CD8-positive, alpha-beta memory T cell (primary cell): ENCODE data around the gene IFFO2. TPM values are rescaled to one million over a fixed set of nuclear protein-coding genes. Genes with fewer than 3 reads are reported as not detected.

ENCODE experiments used
- CTCF ChIA-PET: fragments of 350-600 bp; sonication (Branson Sonifier 250); formaldehyde crosslinking; loops from one replicate; lab custom pipeline; 2021; ENCODE audit warnings: antibody characterized with exemption; lab: Charles Lee
- POLR2A ChIA-PET: fragments of 350-600 bp; sonication (Branson Sonifier 250); formaldehyde crosslinking; loops from one replicate; lab custom pipeline; 2021; ENCODE audit warnings: antibody characterized with exemption; lab: Charles Lee
- DNase-seq, 5 donors: peaks; one replicate each; pipeline versions ENCODE4 v3.0.0 to v3.0.0-alpha.2; 2020 to 2022; ENCODE audit warnings: mixed read lengths in 1 of 5
- H3K27ac ChIP-seq: one replicate; pipeline ENCODE4 v1.7.0; 2013; ENCODE audit warnings: low read depth, mild to moderate bottlenecking, low read length, moderate library complexity
- H3K27me3 ChIP-seq: 2 replicates; pipeline ENCODE4 v1.7.0; 2013; ENCODE audit warnings: low read length, mild to moderate bottlenecking; ENCODE audit not compliant: insufficient read depth, poor library complexity, severe bottlenecking
- H3K36me3 ChIP-seq: 2 replicates; pipeline ENCODE4 v1.7.0; 2013; ENCODE audit warnings: mild to moderate bottlenecking, low read length, moderate library complexity; ENCODE audit not compliant: insufficient read depth
- H3K4me1 ChIP-seq: 2 replicates; pipeline ENCODE4 v1.7.0; 2013; ENCODE audit warnings: mild to moderate bottlenecking, low read length, moderate library complexity; ENCODE audit not compliant: insufficient read depth
- H3K4me3 ChIP-seq: 2 replicates; pipeline ENCODE4 v1.7.0; 2013; ENCODE audit warnings: mild to moderate bottlenecking, low read length
- H3K9me3 ChIP-seq: 2 replicates; pipeline ENCODE4 v1.7.0; 2013; ENCODE audit warnings: mild to moderate bottlenecking, low read length
- H3K27ac Mint-ChIP-seq, 8 donors: one replicate each; pipeline ENCODE4 v1.8.0; 2020 to 2021; ENCODE audit warnings: mixed read lengths in 8 of 8, mild to moderate bottlenecking in 6 of 8, inconsistent platforms in 3 of 8, moderate library complexity in 3 of 8
- H3K27me3 Mint-ChIP-seq, 2 donors: one replicate each; pipeline ENCODE4 v1.8.0; 2020 to 2021; ENCODE audit warnings: mixed read lengths in 2 of 2, mild to moderate bottlenecking in 1 of 2, moderate library complexity in 1 of 2
- H3K36me3 Mint-ChIP-seq, 3 donors: one replicate each; pipeline ENCODE4 v1.8.0; 2020 to 2021; ENCODE audit warnings: mixed read lengths in 3 of 3, inconsistent platforms in 1 of 3, mild to moderate bottlenecking in 1 of 3
- H3K4me1 Mint-ChIP-seq, 3 donors: one replicate each; pipeline ENCODE4 v1.8.0; 2020 to 2021; ENCODE audit warnings: mixed read lengths in 3 of 3, inconsistent platforms in 1 of 3, mild to moderate bottlenecking in 1 of 3
- H3K4me3 Mint-ChIP-seq, 7 donors: one replicate each; pipeline ENCODE4 v1.8.0; 2020 to 2021; ENCODE audit warnings: mixed read lengths in 7 of 7, mild to moderate bottlenecking in 6 of 7, moderate library complexity in 4 of 7, inconsistent platforms in 2 of 7
- H3K9me3 Mint-ChIP-seq, 5 donors: one replicate each; pipeline ENCODE4 v1.8.0; 2020 to 2022; ENCODE audit warnings: mixed read lengths in 5 of 5, mild to moderate bottlenecking in 3 of 5, moderate library complexity in 2 of 5, inconsistent platforms in 1 of 5
- polyA plus RNA-seq: library from polyadenylated mRNA; unstranded; fragments of 300-500 nt; fragmentation: Illumina TruSeq; gene quantifications from one replicate; pipeline ENCODE4 v1.2.3, GENCODE V29; 2021
- total RNA-seq, 2 experiments: library from RNA; stranded (reverse); gene quantifications; one replicate each; pipeline ENCODE4 v1.2.3, GENCODE V29; 2021

IFFO2 gene
- total and polyA plus RNA-seq, 3 experiments from 2014 or later, result 3.2 to 37.7 (median 33.1) TPM

DNA sequence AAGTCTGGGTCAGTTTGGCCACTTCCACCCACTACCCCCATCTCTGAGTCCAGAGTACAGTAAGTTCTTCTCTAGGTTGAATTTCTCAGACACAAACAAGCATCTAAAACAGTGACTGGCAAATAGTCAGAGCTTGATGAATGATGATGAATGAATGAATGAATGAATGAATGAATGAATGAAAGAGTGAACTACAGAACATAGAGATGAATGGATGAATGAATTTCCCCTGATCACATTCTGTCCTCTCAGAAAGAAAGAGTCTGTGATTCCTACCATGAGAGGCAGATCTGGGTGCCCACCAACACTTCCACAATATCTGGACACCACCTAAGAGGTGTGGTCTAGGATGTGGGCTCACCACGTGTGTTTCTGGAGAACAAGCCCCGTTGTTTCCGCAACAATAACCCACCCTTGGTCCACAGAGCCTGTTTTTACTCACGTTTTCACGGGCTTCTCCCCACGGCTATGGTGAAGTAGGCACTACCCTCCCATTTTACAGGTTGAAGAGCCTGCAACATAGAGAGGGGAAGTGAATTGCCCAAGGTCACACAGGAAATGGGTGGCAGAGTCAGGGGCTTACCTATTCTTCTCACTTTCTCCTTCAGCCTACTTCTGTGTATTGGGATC lies 40.2 kb upstream of the IFFO2 start:
- CTCF ChIA-PET, result no interaction called here
- peaks cover 0 to 7% (median 3%) of the 10 kb centered on the region in 3 donors for H3K36me3 Mint-ChIP-seq
- POLR2A ChIA-PET, result no interaction called here
- DNase-seq, result no peak
- no peaks in the 10 kb centered on the region for H3K27me3 ChIP-seq
- H3K27ac Mint-ChIP-seq, result peak overlapping the region in 3 of 8 donors; percentile 29 to 78 (median 33)
- H3K9me3 ChIP-seq, result no peaks in the 10 kb centered on the region
- no peaks in the 10 kb centered on the region for H3K36me3 ChIP-seq
- peaks cover 8 to 10% (median 10%) of the 10 kb centered on the region in 3 donors for H3K4me1 Mint-ChIP-seq
- H3K27me3 Mint-ChIP-seq, result peaks cover 0 to 7% of the 10 kb centered on the region in 2 donors
- no peaks in the 10 kb centered on the region for H3K4me1 ChIP-seq
- peak overlapping the region in 2 of 7 donors; percentile 3 to 19 for H3K4me3 Mint-ChIP-seq
- H3K4me3 ChIP-seq, result no peak overlapping the region
- H3K27ac ChIP-seq, result no peak overlapping the region
- peaks cover 13 to 19% (median 18%) of the 10 kb centered on the region in 5 donors for H3K9me3 Mint-ChIP-seq

DNA sequence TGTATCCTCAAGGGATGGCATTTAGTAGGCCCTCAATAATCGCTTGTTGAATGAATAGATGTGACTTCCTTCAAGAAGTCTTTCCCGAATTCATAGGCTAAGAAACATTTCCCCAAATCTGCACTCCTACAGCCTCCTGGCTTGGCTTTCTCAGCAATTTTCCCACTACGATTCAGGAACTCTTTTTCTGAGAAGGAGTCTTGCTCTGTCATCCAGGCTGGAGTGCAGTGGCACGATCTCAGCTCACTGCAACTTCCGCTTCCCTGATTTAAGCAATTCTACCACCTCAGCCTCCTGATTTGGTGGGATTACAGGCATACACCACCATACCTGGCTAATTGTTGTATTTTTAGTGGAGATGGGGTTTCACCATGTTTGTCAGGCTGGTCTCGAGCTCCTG lies 37.9 kb upstream of the IFFO2 start:
- no peak overlapping the region for H3K4me3 Mint-ChIP-seq
- ChIA-PET CTCF (no interaction called here), POLR2A (no interaction called here)
- H3K4me1 ChIP-seq, result no peaks in the 10 kb centered on the region
- H3K9me3 Mint-ChIP-seq, result peaks cover 0 to 3% (median 0%) of the 10 kb centered on the region in 5 donors
- peaks cover 8 to 10% (median 10%) of the 10 kb centered on the region in 3 donors for H3K4me1 Mint-ChIP-seq
- no peaks in the 10 kb centered on the region for H3K9me3 ChIP-seq
- H3K4me3 ChIP-seq, result no peak overlapping the region
- H3K27ac Mint-ChIP-seq, result no peak overlapping the region
- no peak overlapping the region for H3K27ac ChIP-seq
- no peak for DNase-seq
- no peaks in the 10 kb centered on the region for H3K27me3 ChIP-seq
- peaks cover 0 to 7% of the 10 kb centered on the region in 2 donors for H3K27me3 Mint-ChIP-seq
- no peaks in the 10 kb centered on the region for H3K36me3 ChIP-seq
- H3K36me3 Mint-ChIP-seq, result no peaks in the 10 kb centered on the region

DNA sequence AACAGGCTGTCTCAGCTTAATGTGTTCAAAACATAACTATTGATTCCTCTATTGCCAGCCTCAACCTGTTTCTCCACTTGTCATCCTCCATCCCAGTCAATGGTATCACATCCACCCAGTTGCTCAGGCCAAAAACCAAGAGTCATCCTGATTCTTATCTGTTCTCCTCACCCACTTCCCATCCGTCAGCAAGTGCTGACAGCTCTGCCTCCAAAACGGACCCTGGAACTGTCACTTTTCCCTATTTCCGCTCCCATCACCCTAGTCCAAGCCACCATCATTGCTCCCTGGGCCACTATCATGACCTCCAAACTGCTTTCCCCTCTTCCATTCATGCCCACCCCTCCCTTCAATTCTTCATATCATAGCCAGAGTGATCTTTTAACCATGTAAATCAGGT lies 36.2 kb upstream of the IFFO2 start:
- no peaks in the 10 kb centered on the region for H3K9me3 ChIP-seq
- no peaks in the 10 kb centered on the region for H3K4me1 ChIP-seq
- no peak overlapping the region for H3K4me3 ChIP-seq
- no peaks in the 10 kb centered on the region for H3K27me3 ChIP-seq
- peaks cover 0 to 7% of the 10 kb centered on the region in 2 donors for H3K27me3 Mint-ChIP-seq
- H3K36me3 ChIP-seq, result no peaks in the 10 kb centered on the region
- H3K27ac Mint-ChIP-seq, result no peak overlapping the region
- H3K4me1 Mint-ChIP-seq, result peaks cover 8 to 10% (median 10%) of the 10 kb centered on the region in 3 donors
- no peaks in the 10 kb centered on the region for H3K36me3 Mint-ChIP-seq
- DNase-seq, result no peak
- H3K4me3 Mint-ChIP-seq, result no peak overlapping the region
- H3K27ac ChIP-seq, result no peak overlapping the region
- H3K9me3 Mint-ChIP-seq, result peaks cover 0 to 3% (median 0%) of the 10 kb centered on the region in 5 donors
- ChIA-PET CTCF (no interaction called here), POLR2A (no interaction called here)

DNA sequence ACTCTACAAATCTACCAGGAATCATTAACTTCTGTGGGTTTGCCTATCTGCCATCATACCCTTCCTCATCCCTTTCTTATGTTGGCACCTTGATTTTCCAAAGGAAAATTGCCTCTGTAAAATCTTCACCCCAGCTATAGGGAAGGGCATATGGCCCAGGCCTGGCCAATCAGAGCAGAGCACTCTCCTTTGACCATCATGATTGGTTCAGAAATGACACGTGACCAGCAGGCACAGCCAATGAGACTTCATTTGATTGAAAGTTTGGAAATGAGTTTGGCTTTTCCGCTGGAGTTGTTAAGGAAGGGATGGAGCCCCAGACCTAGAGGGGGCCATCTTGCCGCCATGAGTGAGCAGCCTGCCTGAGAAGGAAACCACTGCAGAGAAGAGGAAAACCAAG lies 35.1 kb upstream of the IFFO2 start:
- Histone ChIP-seq H3K27me3 (no peaks in the 10 kb centered on the region), H3K4me3 (no peak overlapping the region), H3K9me3 (no peaks in the 10 kb centered on the region), H3K4me1 (no peaks in the 10 kb centered on the region), H3K27ac (no peak overlapping the region), H3K36me3 (no peaks in the 10 kb centered on the region)
- H3K36me3 Mint-ChIP-seq, result no peaks in the 10 kb centered on the region
- H3K27me3 Mint-ChIP-seq, result peaks cover 4 to 11% of the 10 kb centered on the region in 2 donors
- no peak for DNase-seq
- H3K4me1 Mint-ChIP-seq, result peaks cover 1 to 4% (median 3%) of the 10 kb centered on the region in 3 donors
- H3K9me3 Mint-ChIP-seq, result peaks cover 0 to 3% (median 0%) of the 10 kb centered on the region in 5 donors
- no peak overlapping the region for H3K4me3 Mint-ChIP-seq
- ChIA-PET CTCF (interaction anchor here (2.0 kb wide), 1 partner anchor 78 kb away, joined by 5 read pairs; no protein-coding TSS in a partner anchor), POLR2A (no interaction called here)
- H3K27ac Mint-ChIP-seq, result no peak overlapping the region

DNA sequence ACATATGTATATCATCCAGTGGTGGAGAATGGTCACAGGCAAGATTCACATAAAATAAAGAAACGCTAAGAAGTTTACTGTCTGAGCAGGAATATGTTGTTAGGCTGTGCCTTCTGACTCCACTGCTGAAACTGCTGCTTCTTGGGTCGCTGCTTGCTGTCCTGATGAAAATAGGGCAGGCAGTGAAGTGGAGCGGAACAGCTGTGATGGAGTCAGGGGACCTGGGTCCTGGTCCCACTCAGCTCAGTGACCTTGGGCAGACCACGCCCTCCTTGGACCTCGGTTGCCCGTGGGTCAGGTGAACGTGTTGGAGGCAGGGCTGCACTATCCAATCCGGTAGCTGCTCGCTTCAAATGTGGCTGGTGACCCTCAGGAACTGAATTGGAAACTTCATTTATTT lies 33.4 kb upstream of the IFFO2 start:
- ChIA-PET POLR2A (no interaction called here), CTCF (interaction anchor here (2.0 kb wide), 1 partner anchor 77 kb away, joined by 5 read pairs; no protein-coding TSS in a partner anchor)
- H3K4me3 Mint-ChIP-seq, result no peak overlapping the region

DNA sequence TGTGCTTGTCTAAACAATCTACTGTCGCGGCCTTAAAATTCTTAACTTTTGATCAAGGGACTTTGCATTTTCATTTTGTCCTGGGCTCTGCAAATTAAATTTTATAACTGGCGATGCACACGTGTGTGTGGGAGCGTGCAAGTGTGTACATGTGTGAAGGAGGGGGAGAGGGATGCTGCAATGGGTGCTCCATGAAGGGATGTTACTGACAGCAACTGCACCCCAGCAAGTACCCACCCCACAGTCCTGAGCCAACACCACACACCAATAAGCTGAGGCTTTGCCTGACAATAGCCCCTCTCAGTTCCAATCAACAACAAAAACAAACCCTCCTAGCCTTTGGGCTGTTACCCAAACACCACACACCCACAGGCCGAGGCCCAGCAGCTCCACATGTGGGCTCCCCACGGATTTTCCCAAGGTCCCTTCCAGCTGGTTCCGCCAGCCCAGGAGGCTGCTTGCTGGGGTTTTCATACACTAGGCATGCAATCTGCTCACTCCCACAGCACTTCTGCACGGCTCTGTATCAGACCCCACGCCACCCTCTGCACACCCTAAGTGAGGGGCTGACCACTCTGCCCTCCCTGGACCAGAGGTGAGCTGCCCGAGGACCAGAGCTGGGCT lies 32.8 kb upstream of the IFFO2 start:
- no peaks in the 10 kb centered on the region for H3K4me1 Mint-ChIP-seq
- Histone ChIP-seq H3K9me3 (no peaks in the 10 kb centered on the region), H3K27ac (no peak overlapping the region), H3K4me1 (no peaks in the 10 kb centered on the region), H3K27me3 (no peaks in the 10 kb centered on the region), H3K4me3 (no peak overlapping the region), H3K36me3 (no peaks in the 10 kb centered on the region)
- peaks cover 0 to 3% (median 0%) of the 10 kb centered on the region in 5 donors for H3K9me3 Mint-ChIP-seq
- ChIA-PET POLR2A (no interaction called here), CTCF (no interaction called here)
- peak overlapping the region in 1 of 8 donors; percentile 19 for H3K27ac Mint-ChIP-seq
- H3K36me3 Mint-ChIP-seq, result no peaks in the 10 kb centered on the region
- peaks cover 7 to 17% of the 10 kb centered on the region in 2 donors for H3K27me3 Mint-ChIP-seq
- no peak for DNase-seq
- no peak overlapping the region for H3K4me3 Mint-ChIP-seq

More for the DNA sequence above, 33.4 kb upstream of the IFFO2 start:
- Mint-ChIP-seq H3K27ac (no peak overlapping the region), H3K27me3 (peaks cover 5 to 13% of the 10 kb centered on the region in 2 donors), H3K36me3 (no peaks in the 10 kb centered on the region), H3K4me1 (no peaks in the 10 kb centered on the region), H3K9me3 (peaks cover 0 to 3% (median 0%) of the 10 kb centered on the region in 5 donors)
- Histone ChIP-seq H3K27ac (no peak overlapping the region), H3K9me3 (no peaks in the 10 kb centered on the region), H3K27me3 (no peaks in the 10 kb centered on the region), H3K4me3 (no peak overlapping the region), H3K36me3 (no peaks in the 10 kb centered on the region), H3K4me1 (no peaks in the 10 kb centered on the region)
- DNase-seq, result no peak

DNA sequence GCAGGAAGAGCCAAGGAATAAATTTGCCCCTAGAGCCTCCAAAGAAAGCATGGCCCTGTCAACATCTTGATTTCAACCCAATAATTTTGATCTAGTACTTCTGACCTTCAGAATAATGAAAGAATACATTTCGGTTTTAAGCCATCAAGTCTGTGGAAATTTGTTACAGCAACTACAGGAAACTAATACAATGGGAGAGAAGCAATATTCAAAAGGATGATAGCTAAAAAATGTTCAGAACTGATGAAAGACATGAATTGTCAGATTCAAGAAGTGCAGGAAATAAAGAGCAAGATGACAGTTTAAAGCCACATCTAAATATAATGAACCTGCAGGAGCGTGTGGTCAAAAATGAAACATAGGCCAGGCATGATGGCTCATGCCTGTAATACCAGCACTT lies 24.8 kb upstream of the IFFO2 start:
- POLR2A ChIA-PET, result no interaction called here
- no peaks in the 10 kb centered on the region for H3K36me3 ChIP-seq
- H3K4me1 ChIP-seq, result no peaks in the 10 kb centered on the region
- H3K27me3 ChIP-seq, result no peaks in the 10 kb centered on the region
- CTCF ChIA-PET, result no interaction called here
- no peaks in the 10 kb centered on the region for H3K9me3 ChIP-seq
- H3K4me3 Mint-ChIP-seq, result no peak overlapping the region
- peaks cover 11 to 50% of the 10 kb centered on the region in 2 donors for H3K27me3 Mint-ChIP-seq
- H3K4me3 ChIP-seq, result no peak overlapping the region
- peaks cover 0 to 6% (median 4%) of the 10 kb centered on the region in 5 donors for H3K9me3 Mint-ChIP-seq
- H3K4me1 Mint-ChIP-seq, result no peaks in the 10 kb centered on the region
- H3K36me3 Mint-ChIP-seq, result peaks cover 0 to 14% (median 3%) of the 10 kb centered on the region in 3 donors
- no peak for DNase-seq
- H3K27ac ChIP-seq, result no peak overlapping the region
- H3K27ac Mint-ChIP-seq, result no peak overlapping the region

DNA sequence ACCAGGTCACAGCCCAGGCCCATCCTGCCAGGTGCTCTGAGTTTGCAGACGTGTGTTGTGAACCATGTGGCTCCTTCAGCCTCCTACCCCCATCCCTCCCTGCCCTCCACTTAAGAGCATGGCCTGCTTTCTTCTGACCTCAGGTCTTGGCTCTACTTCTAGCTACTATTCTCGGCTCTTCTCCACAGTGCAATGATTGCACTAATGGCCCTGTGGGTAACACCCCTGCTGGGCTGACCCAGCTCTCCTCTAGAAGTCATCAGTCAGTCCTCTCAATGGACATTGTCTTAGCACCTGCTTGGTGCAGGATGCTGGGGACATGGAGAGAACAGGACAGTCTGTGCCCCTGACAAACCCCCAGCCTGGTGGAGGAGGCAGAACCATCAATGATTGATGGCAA lies 22.2 kb upstream of the IFFO2 start:
- no peaks in the 10 kb centered on the region for H3K27me3 ChIP-seq
- Mint-ChIP-seq H3K9me3 (peaks cover 0 to 6% (median 4%) of the 10 kb centered on the region in 5 donors), H3K36me3 (peaks cover 0 to 14% (median 3%) of the 10 kb centered on the region in 3 donors), H3K27me3 (peaks cover 8 to 52% of the 10 kb centered on the region in 2 donors), H3K4me3 (no peak overlapping the region), H3K4me1 (no peaks in the 10 kb centered on the region), H3K27ac (no peak overlapping the region)
- no peak overlapping the region for H3K4me3 ChIP-seq
- no peaks in the 10 kb centered on the region for H3K36me3 ChIP-seq
- no peaks in the 10 kb centered on the region for H3K9me3 ChIP-seq
- no peaks in the 10 kb centered on the region for H3K4me1 ChIP-seq
- ChIA-PET POLR2A (no interaction called here), CTCF (no interaction called here)
- DNase-seq, result no peak
- H3K27ac ChIP-seq, result no peak overlapping the region
